CD4-positive, alpha-beta memory T cell (primary cell): Measurements from ENCODE around the gene LHFPL3. TPM values are rescaled to one million over a fixed set of nuclear protein-coding genes. Genes with fewer than 3 reads are reported as not detected.

ENCODE experiments used
- CTCF ChIA-PET: fragments of 350-600 bp; sonication (Branson Sonifier 250); formaldehyde crosslinking; loops from one replicate; lab custom pipeline; 2021; ENCODE audit warnings: inconsistent platforms; ENCODE audit not compliant: partially characterized antibody; lab: Charles Lee
- POLR2A ChIA-PET: fragments of 350-600 bp; sonication (Branson Sonifier 250); formaldehyde crosslinking; loops from one replicate; lab custom pipeline; 2021; ENCODE audit not compliant: partially characterized antibody; lab: Charles Lee
- DNase-seq, 5 donors: peaks; one replicate each; pipeline versions ENCODE4 v3.0.0 to v3.0.0-alpha.2; 2020 to 2022; ENCODE audit warnings: mixed read lengths in 1 of 5
- H3K27ac ChIP-seq: one replicate; pipeline ENCODE4 v1.7.0; 2013; ENCODE audit warnings: low read depth, low read length
- H3K27me3 ChIP-seq: 2 replicates; pipeline ENCODE4 v1.7.0; 2013; ENCODE audit warnings: mild to moderate bottlenecking, low read length, moderate library complexity; ENCODE audit not compliant: insufficient read depth
- H3K36me3 ChIP-seq: 2 replicates; pipeline ENCODE4 v1.7.0; 2013; ENCODE audit warnings: mild to moderate bottlenecking, low read length, moderate library complexity; ENCODE audit not compliant: insufficient read depth
- H3K4me1 ChIP-seq: 2 replicates; pipeline ENCODE4 v1.7.0; 2013; ENCODE audit warnings: mild to moderate bottlenecking, low read length, moderate library complexity; ENCODE audit not compliant: insufficient read depth
- H3K4me3 ChIP-seq, 2 donors: one replicate each; pipeline ENCODE4 v1.7.0; 2013; ENCODE audit warnings: low read length in 2 of 2, mild to moderate bottlenecking in 1 of 2
- H3K9me3 ChIP-seq, 2 donors: one replicate each; pipeline ENCODE4 v1.7.0; 2013; ENCODE audit warnings: low read length in 2 of 2, control low read depth in 1 of 2; ENCODE audit not compliant: control insufficient read depth in 1 of 2
- H3K27ac Mint-ChIP-seq, 7 donors: one replicate each; pipeline ENCODE4 v1.8.0; 2020 to 2021; ENCODE audit warnings: mixed read lengths in 7 of 7, mild to moderate bottlenecking in 6 of 7, inconsistent platforms in 3 of 7, moderate library complexity in 3 of 7
- H3K27me3 Mint-ChIP-seq, 2 donors: one replicate each; pipeline ENCODE4 v1.8.0; 2020 to 2021; ENCODE audit warnings: mixed read lengths in 2 of 2
- H3K36me3 Mint-ChIP-seq, 2 donors: one replicate each; pipeline ENCODE4 v1.8.0; 2020 to 2021; ENCODE audit warnings: mixed read lengths in 2 of 2, inconsistent platforms in 1 of 2, mild to moderate bottlenecking in 1 of 2
- H3K4me1 Mint-ChIP-seq, 4 donors: one replicate each; pipeline ENCODE4 v1.8.0; 2020 to 2021; ENCODE audit warnings: mixed read lengths in 4 of 4, mild to moderate bottlenecking in 1 of 4
- H3K4me3 Mint-ChIP-seq, 8 donors: one replicate each; pipeline ENCODE4 v1.8.0; 2020 to 2021; ENCODE audit warnings: mixed read lengths in 8 of 8, mild to moderate bottlenecking in 7 of 8, moderate library complexity in 6 of 8, inconsistent platforms in 3 of 8
- H3K9me3 Mint-ChIP-seq, 8 donors: one replicate each; pipeline ENCODE4 v1.8.0; 2020 to 2021; ENCODE audit warnings: mixed read lengths in 8 of 8, mild to moderate bottlenecking in 5 of 8, inconsistent platforms in 3 of 8, moderate library complexity in 1 of 8
- intact Hi-C: fragments of 100-400 bp; cut with micrococcal nuclease; formaldehyde crosslinking; loops from one replicate; pipeline ENCODE4 v1.15.1; 2023
- polyA plus RNA-seq, 2 donors: library from polyadenylated mRNA; unstranded; fragments of 300-500 nt; fragmentation: Illumina TruSeq; gene quantifications; one replicate each; pipeline ENCODE4 v1.2.3, GENCODE V29; 2021
- total RNA-seq, 2 experiments: library from RNA; stranded (reverse); gene quantifications; one replicate each; pipeline ENCODE4 v1.2.3, GENCODE V29; 2021

Gene LHFPL3
- total and polyA plus RNA-seq, 4 experiments from 2014 or later: not detected

DNA sequence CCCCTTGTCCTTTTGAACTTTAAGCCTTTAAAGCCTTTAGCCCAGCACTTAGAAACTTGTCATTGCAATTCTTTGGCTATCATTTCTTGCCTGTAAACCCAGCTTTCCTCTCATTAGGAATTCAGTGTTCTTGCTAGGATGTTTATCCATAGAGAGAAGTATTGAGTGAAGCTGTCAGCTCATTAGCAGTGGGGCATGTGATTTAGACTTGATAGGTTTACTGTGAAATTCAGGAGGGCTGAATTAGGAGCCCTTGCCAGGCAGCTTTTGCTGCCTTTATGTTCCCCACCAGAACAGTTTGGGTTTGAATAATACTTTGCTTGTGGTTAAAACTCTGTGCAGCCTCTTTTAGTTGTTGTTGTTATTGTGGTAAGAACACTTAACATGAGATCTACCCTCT, 39.5 kb downstream of the LHFPL3 start:
- Mint-ChIP-seq H3K27ac (no peak overlapping the region), H3K27me3 (peaks cover 0 to 13% of the 10 kb centered on the region in 2 donors), H3K4me3 (peak overlapping the region in 1 of 8 donors; percentile 8), H3K9me3 (peaks cover 0 to 1% (median 0%) of the 10 kb centered on the region in 8 donors), H3K36me3 (no peaks in the 10 kb centered on the region), H3K4me1 (peaks cover 0 to 2% (median 1%) of the 10 kb centered on the region in 4 donors)
- H3K4me1 ChIP-seq: no peaks in the 10 kb centered on the region
- H3K27ac ChIP-seq: no peak overlapping the region
- H3K9me3 ChIP-seq: no peaks in the 10 kb centered on the region
- CTCF ChIA-PET: no interaction called here
- intact Hi-C loops: no loop called here
- POLR2A ChIA-PET: no interaction called here
- no peaks in the 10 kb centered on the region for H3K36me3 ChIP-seq
- no peak for DNase-seq
- H3K4me3 ChIP-seq: no peak overlapping the region
- no peaks in the 10 kb centered on the region for H3K27me3 ChIP-seq

DNA sequence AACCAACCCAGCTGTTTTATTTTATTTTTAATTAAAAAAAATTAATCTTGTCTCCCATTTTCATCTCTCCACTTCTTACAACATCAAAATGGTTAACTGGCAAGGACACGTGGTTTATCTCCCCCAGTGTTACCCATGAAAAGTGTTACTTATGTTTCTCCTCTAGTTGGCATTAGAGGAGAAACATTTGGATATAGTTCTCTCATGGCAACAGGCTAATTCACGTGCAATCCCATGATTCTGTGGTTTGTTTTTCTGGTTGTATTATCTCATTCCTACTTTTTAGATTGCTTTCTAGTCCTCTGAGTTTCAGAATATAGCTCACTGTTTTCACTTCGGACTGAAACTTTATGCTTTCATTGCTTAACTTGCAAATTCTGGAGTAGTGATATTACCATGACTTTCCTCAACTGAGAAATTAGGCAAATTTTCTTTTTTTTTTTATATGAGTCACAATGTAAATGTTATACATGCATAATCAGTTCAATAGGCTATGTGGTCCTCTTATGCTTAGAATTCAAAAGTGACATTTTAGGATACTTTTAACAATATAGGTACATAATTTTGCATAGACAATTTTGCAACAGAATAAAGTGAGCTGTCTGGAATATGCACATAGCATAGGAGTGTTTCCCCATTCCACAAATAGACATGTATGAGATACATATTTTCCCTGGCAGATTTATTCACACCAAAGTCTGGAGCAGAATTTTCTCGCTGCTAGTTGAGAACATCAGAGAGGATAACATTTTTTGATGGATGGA, 43.0 kb downstream of the LHFPL3 start:
- no peaks in the 10 kb centered on the region for H3K27me3 ChIP-seq
- H3K27ac Mint-ChIP-seq: no peak overlapping the region
- ChIA-PET POLR2A (no interaction called here), CTCF (no interaction called here)
- no peaks in the 10 kb centered on the region for H3K4me1 ChIP-seq
- DNase-seq: no peak
- H3K4me3 Mint-ChIP-seq: no peak overlapping the region
- H3K36me3 Mint-ChIP-seq: no peaks in the 10 kb centered on the region
- H3K4me1 Mint-ChIP-seq: peaks cover 0 to 2% (median 1%) of the 10 kb centered on the region in 4 donors
- no peaks in the 10 kb centered on the region for H3K9me3 ChIP-seq
- H3K27ac ChIP-seq: no peak overlapping the region
- no peak overlapping the region for H3K4me3 ChIP-seq
- intact Hi-C loops: no loop called here
- H3K27me3 Mint-ChIP-seq: peaks cover 0 to 10% of the 10 kb centered on the region in 2 donors
- H3K9me3 Mint-ChIP-seq: no peaks in the 10 kb centered on the region
- no peaks in the 10 kb centered on the region for H3K36me3 ChIP-seq

DNA sequence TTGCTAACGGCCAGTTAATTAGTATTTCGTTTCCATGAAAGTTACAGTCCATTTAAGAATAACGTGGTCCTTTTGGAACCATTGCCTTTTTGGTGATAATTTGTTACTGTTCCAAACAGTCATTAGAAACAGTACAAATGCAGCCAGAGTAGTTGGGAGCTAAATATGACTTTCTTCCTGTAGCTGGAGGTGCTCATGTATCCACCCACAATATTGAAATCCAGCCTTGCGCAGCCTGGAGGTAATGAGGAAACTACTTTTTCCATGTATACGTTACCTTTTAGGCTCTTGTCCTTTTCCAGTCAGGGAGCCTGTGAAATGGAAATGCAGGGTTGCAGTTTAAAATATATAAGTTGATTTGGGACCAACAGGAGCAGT, 43.6 kb downstream of the LHFPL3 start:
- DNase-seq: no peak
- Histone ChIP-seq H3K27me3 (no peaks in the 10 kb centered on the region), H3K36me3 (no peaks in the 10 kb centered on the region), H3K4me1 (no peaks in the 10 kb centered on the region), H3K27ac (no peak overlapping the region), H3K4me3 (no peak overlapping the region), H3K9me3 (no peaks in the 10 kb centered on the region)
- ChIA-PET POLR2A (no interaction called here), CTCF (no interaction called here)
- Mint-ChIP-seq H3K4me3 (no peak overlapping the region), H3K4me1 (peaks cover 0 to 2% (median 1%) of the 10 kb centered on the region in 4 donors), H3K27ac (no peak overlapping the region), H3K36me3 (no peaks in the 10 kb centered on the region), H3K27me3 (peaks cover 0 to 10% of the 10 kb centered on the region in 2 donors), H3K9me3 (no peaks in the 10 kb centered on the region)
- intact Hi-C loops: no loop called here

DNA sequence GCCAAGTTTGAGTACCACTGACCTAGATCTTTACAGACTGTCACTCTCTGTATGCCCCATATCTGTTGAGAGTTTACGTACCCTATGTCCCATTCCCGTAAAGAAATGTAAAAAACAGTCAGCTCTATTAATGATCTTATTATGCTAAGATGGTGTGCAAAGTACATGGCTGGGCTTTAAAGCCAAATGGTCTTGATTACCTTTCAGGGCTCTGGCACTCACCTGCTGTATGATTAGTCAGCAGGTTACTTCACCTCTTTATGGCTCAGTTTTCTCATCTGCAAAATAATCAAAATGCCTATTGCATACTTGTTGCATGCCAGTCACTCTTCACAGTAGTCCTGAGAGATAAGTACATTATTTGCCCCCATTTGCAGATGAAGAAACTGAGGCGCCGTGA, 54.2 kb downstream of the LHFPL3 start:
- CTCF ChIA-PET: interaction anchor here (0.6 kb wide), 1 partner anchor 221 kb away, joined by 6 read pairs; no protein-coding TSS in a partner anchor
- H3K4me3 Mint-ChIP-seq: no peak overlapping the region
- H3K27ac Mint-ChIP-seq: no peak overlapping the region
- H3K9me3 Mint-ChIP-seq: peaks cover 0 to 16% (median 9%) of the 10 kb centered on the region in 8 donors
- no peaks in the 10 kb centered on the region for H3K4me1 ChIP-seq
- H3K36me3 ChIP-seq: no peaks in the 10 kb centered on the region
- no peak overlapping the region for H3K4me3 ChIP-seq
- H3K4me1 Mint-ChIP-seq: no peaks in the 10 kb centered on the region
- no peaks in the 10 kb centered on the region for H3K27me3 ChIP-seq
- no peaks in the 10 kb centered on the region for H3K9me3 ChIP-seq
- intact Hi-C loops: no loop called here
- no peak for DNase-seq
- no peaks in the 10 kb centered on the region for H3K36me3 Mint-ChIP-seq
- no peak overlapping the region for H3K27ac ChIP-seq
- POLR2A ChIA-PET: no interaction called here
- peaks cover 0 to 3% of the 10 kb centered on the region in 2 donors for H3K27me3 Mint-ChIP-seq

DNA sequence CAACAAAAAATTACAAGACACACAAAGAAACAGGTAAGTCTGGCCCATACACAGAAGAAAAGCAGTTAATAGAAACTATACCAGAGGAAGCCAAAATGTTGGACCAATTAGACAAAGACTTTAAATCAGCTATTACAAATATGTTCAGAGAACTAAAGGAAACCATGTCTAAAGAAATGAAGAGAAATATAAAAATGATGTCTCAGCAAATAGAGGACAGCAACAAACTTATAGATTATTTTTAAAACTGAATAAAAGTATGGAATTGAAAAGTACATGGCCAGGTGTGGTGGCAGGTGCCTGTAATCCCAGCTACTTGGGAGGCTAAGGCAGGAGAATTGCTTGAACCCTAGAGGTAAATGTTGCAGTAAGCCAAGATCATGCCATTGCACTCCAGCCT, 58.5 kb downstream of the LHFPL3 start:
- H3K9me3 Mint-ChIP-seq: peaks cover 6 to 26% (median 19%) of the 10 kb centered on the region in 8 donors
- peaks cover 0 to 3% of the 10 kb centered on the region in 2 donors for H3K27me3 Mint-ChIP-seq
- Histone ChIP-seq H3K27ac (no peak overlapping the region), H3K9me3 (no peaks in the 10 kb centered on the region), H3K4me1 (no peaks in the 10 kb centered on the region), H3K4me3 (no peak overlapping the region), H3K27me3 (no peaks in the 10 kb centered on the region), H3K36me3 (no peaks in the 10 kb centered on the region)
- CTCF ChIA-PET: no interaction called here
- intact Hi-C loops: no loop called here
- H3K4me3 Mint-ChIP-seq: no peak overlapping the region
- POLR2A ChIA-PET: no interaction called here
- H3K4me1 Mint-ChIP-seq: no peaks in the 10 kb centered on the region
- no peak overlapping the region for H3K27ac Mint-ChIP-seq
- no peak for DNase-seq
- H3K36me3 Mint-ChIP-seq: no peaks in the 10 kb centered on the region

DNA sequence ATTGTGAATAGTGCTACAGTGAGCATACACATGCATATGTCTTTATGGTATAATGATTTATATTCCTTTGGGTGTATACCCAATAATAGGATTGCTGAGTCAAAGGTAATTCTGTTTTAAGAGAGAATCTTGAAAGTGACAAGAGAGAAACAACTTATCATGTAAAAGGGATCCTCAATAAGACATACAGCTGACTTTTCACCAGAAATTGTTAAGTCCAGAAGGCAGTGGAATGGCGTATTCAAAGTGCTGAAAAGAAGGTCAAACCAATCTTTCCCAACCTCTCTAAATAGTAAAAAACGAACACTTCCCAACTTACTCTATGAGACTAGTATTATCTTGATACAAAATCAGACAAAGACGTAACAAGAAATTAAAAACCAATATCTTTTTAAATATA, 59.8 kb downstream of the LHFPL3 start:
- Histone ChIP-seq H3K4me3 (no peak overlapping the region), H3K27ac (no peak overlapping the region), H3K9me3 (no peaks in the 10 kb centered on the region), H3K27me3 (no peaks in the 10 kb centered on the region), H3K4me1 (no peaks in the 10 kb centered on the region), H3K36me3 (no peaks in the 10 kb centered on the region)
- intact Hi-C loops: no loop called here
- POLR2A ChIA-PET: no interaction called here
- Mint-ChIP-seq H3K9me3 (peaks cover 6 to 26% (median 19%) of the 10 kb centered on the region in 8 donors), H3K36me3 (no peaks in the 10 kb centered on the region), H3K4me3 (no peak overlapping the region), H3K27ac (no peak overlapping the region), H3K27me3 (no peaks in the 10 kb centered on the region), H3K4me1 (no peaks in the 10 kb centered on the region)
- DNase-seq: no peak
- CTCF ChIA-PET: no interaction called here

DNA sequence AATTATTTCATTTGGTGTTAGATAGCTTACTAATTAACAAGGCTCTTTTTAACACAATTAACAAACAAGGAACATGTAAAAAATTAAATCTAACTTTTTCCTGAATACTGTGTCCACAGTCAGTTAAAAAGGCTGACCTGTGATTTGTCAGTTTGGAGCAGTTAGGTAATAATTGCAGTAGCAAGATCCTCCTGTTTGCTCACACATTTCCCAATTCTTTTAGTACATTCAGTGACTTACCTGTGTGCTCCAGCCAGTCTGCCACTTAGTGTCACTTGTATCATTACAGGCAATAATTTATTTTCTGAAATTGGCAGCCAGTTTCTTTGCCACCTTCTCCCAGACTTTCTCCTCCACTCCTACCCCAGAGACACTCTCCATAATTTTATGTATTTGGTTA, 66.8 kb downstream of the LHFPL3 start:
- Histone ChIP-seq H3K36me3 (no peaks in the 10 kb centered on the region), H3K4me1 (no peaks in the 10 kb centered on the region), H3K4me3 (no peak overlapping the region), H3K27me3 (no peaks in the 10 kb centered on the region), H3K9me3 (no peaks in the 10 kb centered on the region), H3K27ac (no peak overlapping the region)
- DNase-seq: no peak
- no peaks in the 10 kb centered on the region for H3K4me1 Mint-ChIP-seq
- H3K4me3 Mint-ChIP-seq: no peak overlapping the region
- intact Hi-C loops: no loop called here
- CTCF ChIA-PET: no interaction called here
- H3K36me3 Mint-ChIP-seq: no peaks in the 10 kb centered on the region
- POLR2A ChIA-PET: no interaction called here
- peaks cover 2 to 3% of the 10 kb centered on the region in 2 donors for H3K27me3 Mint-ChIP-seq
- H3K27ac Mint-ChIP-seq: no peak overlapping the region
- H3K9me3 Mint-ChIP-seq: peaks cover 0 to 6% (median 2%) of the 10 kb centered on the region in 8 donors
